Mesenchymal stem cell (in vitro differentiated cells and primary cell): ENCODE measurements around the gene BMAL1.
A peak's percentile ranks its signal among the peaks of the same experiment; 100 is the strongest.
"Not testable (repeated sequence)": the region's sequence is repeated elsewhere in the genome, so short reads cannot be mapped to it uniquely, and the experiment has no call there.

ENCODE experiments used
- DNase-seq: peaks from one replicate; pipeline ENCODE4 v3.0.0-alpha.2; 2013
- H2AFZ ChIP-seq: one replicate; pipeline ENCODE4 v1.6.1; 2013; ENCODE audit warnings: low read depth, mild to moderate bottlenecking, control low read depth, inconsistent platforms, low read length, moderate library complexity
- H2AK5ac ChIP-seq: 2 replicates; pipeline ENCODE4 v1.6.1; 2013; ENCODE audit warnings: low read length, moderate library complexity, mild to moderate bottlenecking, inconsistent platforms; ENCODE audit not compliant: severe bottlenecking
- H2BK120ac ChIP-seq: one replicate; pipeline ENCODE4 v1.6.1; 2013; ENCODE audit warnings: low read depth, mild to moderate bottlenecking, inconsistent platforms, low read length, moderate library complexity
- H2BK12ac ChIP-seq, 2 experiments: one replicate each; pipeline ENCODE4 v1.6.1; 2013; ENCODE audit warnings: inconsistent platforms in 2 of 2, low read length in 2 of 2, mild to moderate bottlenecking in 2 of 2, moderate library complexity in 2 of 2, control low read depth in 1 of 2
- H2BK15ac ChIP-seq: one replicate; pipeline ENCODE4 v1.6.1; 2013; ENCODE audit warnings: mild to moderate bottlenecking, low read depth, inconsistent platforms; ENCODE audit not compliant: poor library complexity, severe bottlenecking
- H2BK5ac ChIP-seq: 2 replicates; pipeline ENCODE4 v1.6.1; 2013; ENCODE audit warnings: low read depth, mild to moderate bottlenecking, low read length, control low read depth, inconsistent platforms; ENCODE audit not compliant: poor library complexity, severe bottlenecking
- H3K14ac ChIP-seq, 2 experiments: one replicate each; pipeline ENCODE4 v1.6.1; 2013; ENCODE audit warnings: inconsistent platforms in 2 of 2, low read length in 2 of 2, control low read depth in 1 of 2, mild to moderate bottlenecking in 1 of 2, moderate library complexity in 1 of 2
- H3K18ac ChIP-seq, 2 experiments: one replicate each; pipeline ENCODE4 v1.6.1; 2013; ENCODE audit warnings: inconsistent platforms in 2 of 2, low read length in 2 of 2, control low read depth in 1 of 2, low read depth in 1 of 2, mild to moderate bottlenecking in 1 of 2
- H3K23ac ChIP-seq, 2 experiments: one replicate each; pipeline ENCODE4 v1.6.1; 2013; ENCODE audit warnings: inconsistent platforms in 2 of 2, low read length in 2 of 2, mild to moderate bottlenecking in 2 of 2, moderate library complexity in 2 of 2, control low read depth in 1 of 2
- H3K27ac ChIP-seq: 2 replicates; pipeline ENCODE4 v1.5.1; 2013; ENCODE audit warnings: mild to moderate bottlenecking, moderate library complexity, low read length, control low read depth, inconsistent platforms; ENCODE audit not compliant: poor library complexity, severe bottlenecking
- H3K27me3 ChIP-seq, 2 experiments: 2 replicates each; pipeline versions ENCODE4 v1.6.1 to v1.7.0; 2013; ENCODE audit warnings: low read length in 2 of 2, mild to moderate bottlenecking in 2 of 2, moderate library complexity in 2 of 2, control low read depth in 1 of 2, inconsistent platforms in 1 of 2; ENCODE audit not compliant: control insufficient read depth in 1 of 2, insufficient read depth in 1 of 2
- H3K36me3 ChIP-seq, 2 experiments: 2 replicates each; pipeline versions ENCODE4 v1.6.1 to v1.7.0; 2013; ENCODE audit warnings: low read length in 2 of 2, control low read depth in 1 of 2, inconsistent platforms in 1 of 2, low read depth in 1 of 2, mild to moderate bottlenecking in 1 of 2; ENCODE audit not compliant: insufficient read depth in 2 of 2, control insufficient read depth in 1 of 2
- H3K4ac ChIP-seq, 2 experiments: one replicate each; pipeline ENCODE4 v1.6.1; 2013; ENCODE audit warnings: inconsistent platforms in 2 of 2, low read length in 2 of 2, mild to moderate bottlenecking in 2 of 2, moderate library complexity in 2 of 2, control low read depth in 1 of 2, low read depth in 1 of 2
- H3K4me1 ChIP-seq: 2 replicates; pipeline ENCODE4 v1.6.1; 2013; ENCODE audit warnings: low read depth, low read length, control low read depth; ENCODE audit not compliant: control insufficient read depth, insufficient read depth
- H3K4me2 ChIP-seq: 2 replicates; pipeline ENCODE4 v1.6.1; 2013; ENCODE audit warnings: low read length, mild to moderate bottlenecking, inconsistent platforms; ENCODE audit not compliant: poor library complexity, severe bottlenecking
- H3K4me3 ChIP-seq, 2 experiments: 2 replicates each; pipeline versions ENCODE4 v1.5.1 to v1.7.0; 2013; ENCODE audit warnings: low read length in 2 of 2, mild to moderate bottlenecking in 2 of 2, control low read depth in 1 of 2, low read depth in 1 of 2; ENCODE audit not compliant: insufficient read depth in 1 of 2
- H3K79me1 ChIP-seq: replicated peaks from 2 replicates; pipeline ENCODE4 v1.6.1; 2013; ENCODE audit warnings: mild to moderate bottlenecking, control low read depth, low read length, inconsistent platforms; ENCODE audit not compliant: poor library complexity, severe bottlenecking
- H3K9ac ChIP-seq: 2 replicates; pipeline ENCODE4 v1.7.0; 2013; ENCODE audit warnings: mild to moderate bottlenecking, low read length, moderate library complexity
- H3K9me3 ChIP-seq: 2 replicates; pipeline ENCODE4 v1.7.0; 2013; ENCODE audit warnings: mild to moderate bottlenecking, low read length; ENCODE audit not compliant: control insufficient read depth
- H4K8ac ChIP-seq: one replicate; pipeline ENCODE4 v1.6.1; 2013; ENCODE audit warnings: inconsistent platforms, mild to moderate bottlenecking, low read length, moderate library complexity
- H4K91ac ChIP-seq: one replicate; pipeline ENCODE4 v1.6.1; 2013; ENCODE audit warnings: mild to moderate bottlenecking, low read length, inconsistent platforms
- WGBS: methylation state at CpG from one replicate; pipeline ENCODE4 v1.1.7; 2013; ENCODE audit warnings: mixed read lengths; 5-methylcytosine and 5-hydroxymethylcytosine counted together

The BMAL1 gene

GRCh38 chr11:13258061-13258460 is 19.5 kb upstream of the BMAL1 start:
- H2BK5ac ChIP-seq, H3K23ac ChIP-seq, H3K4me2 ChIP-seq, H4K8ac ChIP-seq, H3K36me3 ChIP-seq, H2AFZ ChIP-seq, H3K27ac ChIP-seq, H3K4me3 ChIP-seq, H2BK15ac ChIP-seq, H3K27me3 ChIP-seq, DNase-seq, H4K91ac ChIP-seq, H3K9ac ChIP-seq, H3K79me1 ChIP-seq, H2BK12ac ChIP-seq, H3K9me3 ChIP-seq, H3K4ac ChIP-seq, H2BK120ac ChIP-seq, H3K14ac ChIP-seq, H2AK5ac ChIP-seq, H3K18ac ChIP-seq: not testable (repeated sequence)
- WGBS, result 100% methylated on average over 5 of the region's 9 CpGs
- peaks cover 11% of the 10 kb centered on the region for H3K4me1 ChIP-seq

- H3K9me3 ChIP-seq, result no peaks in the 10 kb centered on the region
- H2BK120ac ChIP-seq, result no peak overlapping the region
- H3K23ac ChIP-seq, result no peak overlapping the region
- H2BK15ac ChIP-seq, result no peak overlapping the region
- no peak for DNase-seq
- no peak overlapping the region for H3K4me3 ChIP-seq
- no peaks in the 10 kb centered on the region for H3K36me3 ChIP-seq
- no CpG with 5 or more reads among the region's 1 CpG for WGBS
- no peak overlapping the region for H3K9ac ChIP-seq
- H3K4me1 ChIP-seq, result peaks cover 11% of the 10 kb centered on the region
- no peak overlapping the region for H2BK12ac ChIP-seq
- no peak overlapping the region for H3K27ac ChIP-seq
- peak overlapping the region in 1 of 2 experiments; percentile 13 for H3K4ac ChIP-seq
- H2AK5ac ChIP-seq, result no peak overlapping the region
- H3K14ac ChIP-seq, result no peak overlapping the region
- no peaks in the 10 kb centered on the region for H3K79me1 ChIP-seq
- H4K91ac ChIP-seq, result no peak overlapping the region
- H3K27me3 ChIP-seq, result no peaks in the 10 kb centered on the region
- no peak overlapping the region for H2AFZ ChIP-seq
- no peak overlapping the region for H3K4me2 ChIP-seq
- H2BK5ac ChIP-seq, result no peak overlapping the region
- no peak overlapping the region for H4K8ac ChIP-seq
- no peak overlapping the region for H3K18ac ChIP-seq
These were observed 18.7 kb upstream of the BMAL1 start for GRCh38 chr11:13258855-13259254.

- H4K8ac ChIP-seq, result no peak overlapping the region
- no peak overlapping the region for H2BK12ac ChIP-seq
- no peaks in the 10 kb centered on the region for H3K36me3 ChIP-seq
- no peak overlapping the region for H3K4ac ChIP-seq
- no peak overlapping the region for H2AK5ac ChIP-seq
- no peak overlapping the region for H3K4me3 ChIP-seq
- H3K9me3 ChIP-seq, result no peaks in the 10 kb centered on the region
- H3K9ac ChIP-seq, result no peak overlapping the region
- no peak overlapping the region for H3K27ac ChIP-seq
- H2BK15ac ChIP-seq, result no peak overlapping the region
- no peak overlapping the region for H4K91ac ChIP-seq
- H3K18ac ChIP-seq, result no peak overlapping the region
- no peak overlapping the region for H2BK120ac ChIP-seq
- no peak overlapping the region for H3K23ac ChIP-seq
- peaks cover 11% of the 10 kb centered on the region for H3K4me1 ChIP-seq
- no peak overlapping the region for H3K4me2 ChIP-seq
- 93% methylated on average over 4 of the region's 4 CpGs for WGBS
- no peak overlapping the region for H2AFZ ChIP-seq
- no peak overlapping the region for H2BK5ac ChIP-seq
- no peaks in the 10 kb centered on the region for H3K27me3 ChIP-seq
- H3K14ac ChIP-seq, result no peak overlapping the region
- DNase-seq, result no peak
- H3K79me1 ChIP-seq, result no peaks in the 10 kb centered on the region
These were observed 18.2 kb upstream of the BMAL1 start for GRCh38 chr11:13259374-13259773.

GRCh38 chr11:13260201-13260962 is 17.2 kb upstream of the BMAL1 start:
- Histone ChIP-seq H2AK5ac (peak overlapping the region; percentile 47), H2BK15ac (peak overlapping the region; percentile 99), H2BK12ac (peak overlapping the region; percentile 93 to 96), H3K9me3 (no peaks in the 10 kb centered on the region), H2AFZ (peak overlapping the region; percentile 1), H3K4ac (peak overlapping the region; percentile 73 to 91), H3K36me3 (no peaks in the 10 kb centered on the region), H3K18ac (peak overlapping the region; percentile 91 to 96), H3K27me3 (no peaks in the 10 kb centered on the region), H4K91ac (peak overlapping the region; percentile 97), H2BK120ac (peak overlapping the region; percentile 82), H3K4me3 (peak overlapping the region in 1 of 2 experiments; percentile 15), H2BK5ac (no peak overlapping the region), H3K23ac (peak overlapping the region in 1 of 2 experiments; percentile 0), H4K8ac (peak overlapping the region; percentile 96), H3K4me1 (peaks cover 11% of the 10 kb centered on the region), H3K9ac (peak overlapping the region; percentile 87), H3K27ac (no peak overlapping the region), H3K4me2 (no peak overlapping the region), H3K14ac (peak overlapping the region in 1 of 2 experiments; percentile 83), H3K79me1 (no peaks in the 10 kb centered on the region)
- DNase-seq, result peak; percentile 9
- WGBS, result 65% methylated on average over 7 of the region's 7 CpGs
